Dermis microvascular lymphatic vessel endothelial cell (primary cell): Measurements from ENCODE around the gene SIGMAR1. TPM values are rescaled to one million over a fixed set of nuclear protein-coding genes. Genes with fewer than 3 reads are reported as not detected.

Experiments used
- DNase-seq, 2 donors: peaks; one replicate each; pipeline versions ENCODE4 v3.0.0 to v3.0.0-alpha.2; 2010; ENCODE audit warnings: low read depth in 2 of 2
- total RNA-seq: library from RNA; depleted of rRNA; stranded (reverse); fragments of >200 nt; gene quantifications from 2 replicates; pipeline ENCODE4 v1.2.1, GENCODE V29; 2014

Gene SIGMAR1
- total RNA-seq, 1 donor from 2014 or later, result 34.9 TPM

GRCh38 chr9:34606190-34606589 is 31.4 kb downstream of the SIGMAR1 start:
- no peak for DNase-seq

GRCh38 chr9:34603610-34604231 is 33.9 kb downstream of the SIGMAR1 start:
- peak; percentile 39 to 73 for DNase-seq

GRCh38 chr9:34601937-34602573 is 35.5 kb downstream of the SIGMAR1 start:
- no peak for DNase-seq

- DNase-seq, result no peak
These were observed 36.7 kb downstream of the SIGMAR1 start for GRCh38 chr9:34600908-34601307.

- no peak for DNase-seq
These were observed 38.0 kb downstream of the SIGMAR1 start for GRCh38 chr9:34599546-34599945.

GRCh38 chr9:34594177-34594576 is 43.4 kb downstream of the SIGMAR1 start:
- no peak for DNase-seq

GRCh38 chr9:34592895-34593601 is 44.5 kb downstream of the SIGMAR1 start:
- no peak for DNase-seq

GRCh38 chr9:34591917-34592866 is 45.4 kb downstream of the SIGMAR1 start:
- DNase-seq, result no peak

- peak; percentile 53 to 78 for DNase-seq
These were observed 46.2 kb downstream of the SIGMAR1 start for GRCh38 chr9:34591248-34591916.

- peak in 1 of 2 donors; percentile 6 for DNase-seq
These were observed 47.0 kb downstream of the SIGMAR1 start for GRCh38 chr9:34590381-34591247.

- peak in 1 of 2 donors; percentile 8 for DNase-seq
These were observed 47.8 kb downstream of the SIGMAR1 start, which contains the start of gene CNTFR for GRCh38 chr9:34589636-34590380. TSS of gene CNTFR (minus strand) at chr9:34589724. CDS start at chr9:34568981, 20,743 bp downstream.

- DNase-seq, result no peak
These were observed 48.6 kb downstream of the SIGMAR1 start for GRCh38 chr9:34588671-34589635.

GRCh38 chr9:34587271-34587670 is 50.3 kb downstream of the SIGMAR1 start:
- no peak for DNase-seq

- no peak for DNase-seq
These were observed 51.5 kb downstream of the SIGMAR1 start for GRCh38 chr9:34585946-34586669.

GRCh38 chr9:34584970-34585369 is 52.6 kb downstream of the SIGMAR1 start:
- DNase-seq, result no peak
